ENCODE data around the gene SPRING1.
"Not testable (repeated sequence)": the region's sequence is repeated elsewhere in the genome, so short reads cannot be mapped to it uniquely, and the experiment has no call there.

Gene SPRING1

GRCh38 chr12:116737774-116738657 lies at the start of gene SPRING1, which contains the start of gene RNFT2:
TSS of gene SPRING1 (minus strand) at chr12:116738069. CDS start at chr12:116737900, 169 bp downstream.
TSS of gene RNFT2 (plus strand) at chr12:116738315. CDS start at chr12:116740498, 2,183 bp downstream.
- peak; percentile 98 for DNase-seq (ENCODE audit: low read depth)

DNA sequence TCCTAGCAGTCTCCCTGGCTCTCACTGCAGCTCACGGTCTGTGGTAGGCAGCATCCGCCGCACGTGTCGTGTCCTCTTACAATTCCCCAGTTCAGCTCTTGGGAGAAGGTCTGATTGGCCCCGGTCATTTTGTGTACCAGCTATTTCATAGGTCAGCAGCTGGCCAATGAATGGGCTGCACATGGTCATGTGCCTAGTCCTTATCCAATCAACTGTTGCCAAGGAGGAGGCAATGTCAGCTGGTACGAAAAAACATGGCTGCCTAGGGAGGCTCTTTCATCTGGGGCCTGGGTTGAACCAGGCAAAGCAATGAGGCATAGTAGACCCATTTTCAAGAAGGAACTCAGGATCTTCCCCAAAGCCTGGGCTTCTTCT lies 46.4 kb upstream of the SPRING1 start:
- DNase-seq (ENCODE audit: low read depth) = no peak

DNA sequence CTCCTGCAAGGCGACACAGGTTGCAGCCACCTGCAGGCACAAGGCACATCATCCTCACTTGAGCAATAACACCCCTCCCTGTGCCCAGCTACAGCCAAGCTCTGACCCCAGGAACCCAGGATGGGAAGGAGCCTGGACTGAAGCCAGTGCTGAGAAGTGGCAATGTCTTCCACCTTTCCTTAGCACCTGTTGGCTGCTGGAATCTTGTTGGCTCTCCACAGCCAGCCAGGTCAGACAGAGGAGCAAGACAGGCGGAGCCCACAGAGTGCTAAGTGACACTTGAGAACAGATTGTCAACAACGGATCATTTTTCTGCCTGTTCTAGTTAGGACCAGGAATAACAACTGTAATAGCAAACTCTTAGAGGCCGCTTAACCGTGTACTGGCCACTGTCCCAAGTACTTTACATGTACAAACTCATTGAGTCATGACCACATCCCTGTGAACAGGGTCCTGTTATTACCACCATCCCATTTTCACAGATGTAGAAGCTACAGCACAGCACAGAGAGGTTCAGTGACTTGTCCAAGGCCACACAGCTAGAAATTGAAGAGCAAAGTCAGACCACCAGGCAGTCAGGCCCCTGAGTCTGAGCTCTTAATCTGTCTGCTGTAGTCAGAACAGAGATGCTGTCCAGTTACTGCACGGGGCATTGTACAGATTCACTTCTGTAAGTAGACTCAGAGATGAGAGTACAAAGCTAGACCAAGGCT lies 45.8 kb upstream of the SPRING1 start:
- no peak for DNase-seq (ENCODE audit: low read depth)

DNA sequence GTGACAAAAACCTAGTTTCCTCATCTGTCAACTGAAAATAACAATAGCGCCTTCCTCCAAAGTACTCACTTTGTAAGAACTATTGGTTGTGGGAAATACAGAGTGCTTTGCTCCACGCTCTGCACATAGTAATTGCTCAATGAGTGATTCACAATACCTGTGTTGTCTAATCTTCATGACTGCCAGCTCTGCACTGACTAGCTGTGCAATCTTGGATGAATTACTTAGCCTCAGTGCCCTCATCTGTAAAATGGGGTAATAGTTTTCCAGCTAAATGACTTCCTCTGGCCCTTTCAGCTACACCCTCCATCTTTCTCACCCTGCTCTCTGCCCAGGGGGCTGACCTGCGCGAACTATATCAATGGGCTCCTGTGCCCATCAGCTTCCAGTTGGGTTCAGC lies 43.1 kb upstream of the SPRING1 start:
- DNase-seq (ENCODE audit: low read depth) = no peak

- no peak for DNase-seq (ENCODE audit: low read depth)
Measured at GRCh38 chr12:116779597-116779996, 41.7 kb upstream of the SPRING1 start.

- DNase-seq (ENCODE audit: low read depth) = no peak
Measured at GRCh38 chr12:116777245-116777644, 39.4 kb upstream of the SPRING1 start.

DNA sequence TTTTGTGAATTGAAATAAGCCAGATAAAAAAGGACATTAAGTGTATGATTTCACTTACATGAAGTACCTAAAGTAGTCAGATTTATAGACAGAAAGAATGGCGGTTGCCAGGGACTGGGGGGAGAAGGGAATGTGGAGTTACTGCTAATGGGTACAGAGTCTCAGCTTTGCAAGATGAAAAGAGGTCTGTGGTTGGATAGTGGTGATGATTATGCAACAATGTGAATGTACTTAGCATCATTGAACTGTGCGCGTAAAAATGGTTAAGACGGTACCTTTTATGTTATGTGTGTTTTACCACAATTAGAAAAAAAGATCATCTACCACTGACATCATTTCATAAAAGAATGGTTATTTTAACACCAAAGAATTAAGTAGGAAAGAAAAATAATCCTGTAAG lies 36.2 kb upstream of the SPRING1 start:
- DNase-seq (ENCODE audit: low read depth) = no peak

DNA sequence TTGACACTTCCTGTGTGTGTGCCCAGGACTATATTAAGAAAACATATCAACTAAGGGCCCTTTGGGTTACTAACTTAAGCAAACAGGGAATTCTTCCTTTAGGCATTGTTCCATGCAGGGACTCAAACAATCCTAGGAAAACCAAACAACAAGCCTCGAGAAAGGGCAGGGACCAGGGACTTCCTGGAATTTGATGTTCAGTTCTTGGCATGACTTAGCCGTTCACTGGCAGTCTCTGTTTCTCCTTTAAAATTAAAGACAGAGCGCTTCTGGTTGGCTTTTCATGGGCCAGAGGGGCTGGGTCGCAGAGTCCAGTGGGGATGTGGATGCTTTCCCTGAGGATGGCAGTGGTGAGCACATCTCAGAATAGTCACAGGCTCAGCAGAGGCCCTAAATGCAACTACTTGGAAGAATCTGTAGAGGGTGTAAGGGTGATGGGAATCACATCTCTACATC lies 35.4 kb upstream of the SPRING1 start:
- DNase-seq (ENCODE audit: low read depth) = no peak

GRCh38 chr12:116771651-116772050 lies 33.8 kb upstream of the SPRING1 start:
- DNase-seq (ENCODE audit: low read depth) = no peak

DNA sequence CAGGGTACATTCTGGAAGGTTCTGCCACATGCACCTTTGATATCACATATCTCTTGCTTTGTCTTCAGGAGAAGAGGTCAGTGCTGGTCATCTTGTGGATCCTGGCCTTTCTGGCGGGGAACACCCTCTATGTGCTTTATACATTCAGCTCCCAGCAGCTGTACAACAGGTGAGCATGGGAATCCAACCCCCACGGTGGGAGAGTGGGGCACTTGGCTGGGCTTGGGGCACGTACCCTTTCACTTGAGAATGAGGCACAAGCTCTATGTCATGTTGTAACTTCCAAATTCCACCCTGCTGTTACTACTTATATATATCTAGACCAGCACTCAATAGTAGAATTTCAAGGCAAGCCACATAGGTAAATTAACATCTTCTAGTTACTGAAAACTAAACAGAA lies 28.9 kb upstream of the SPRING1 start:
- DNase-seq (ENCODE audit: low read depth) = no peak

GRCh38 chr12:116766285-116766684 lies 28.4 kb upstream of the SPRING1 start:
- no peak for DNase-seq (ENCODE audit: low read depth)

DNA sequence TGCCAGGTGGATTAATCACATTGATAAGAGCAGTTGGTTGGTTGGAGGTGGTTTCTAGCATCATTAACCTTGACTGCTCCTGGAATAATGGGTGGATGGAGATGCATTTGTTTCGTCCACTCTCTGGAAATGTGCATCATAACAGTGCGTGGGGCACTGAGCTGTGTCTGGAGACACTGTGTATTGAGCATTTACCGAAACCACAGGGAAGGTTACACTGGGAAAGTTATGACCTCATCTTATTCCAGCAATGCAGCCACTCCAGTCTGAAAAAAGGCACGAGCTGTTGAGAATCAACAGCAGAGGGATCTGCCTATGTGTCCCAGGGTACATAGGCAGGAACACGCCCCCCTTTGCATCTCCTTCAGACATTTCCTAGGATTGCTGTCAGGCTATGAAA lies 27.4 kb upstream of the SPRING1 start:
- DNase-seq (ENCODE audit: low read depth) = no peak

GRCh38 chr12:116761499-116761898 lies 23.6 kb upstream of the SPRING1 start:
- no peak for DNase-seq (ENCODE audit: low read depth)

DNA sequence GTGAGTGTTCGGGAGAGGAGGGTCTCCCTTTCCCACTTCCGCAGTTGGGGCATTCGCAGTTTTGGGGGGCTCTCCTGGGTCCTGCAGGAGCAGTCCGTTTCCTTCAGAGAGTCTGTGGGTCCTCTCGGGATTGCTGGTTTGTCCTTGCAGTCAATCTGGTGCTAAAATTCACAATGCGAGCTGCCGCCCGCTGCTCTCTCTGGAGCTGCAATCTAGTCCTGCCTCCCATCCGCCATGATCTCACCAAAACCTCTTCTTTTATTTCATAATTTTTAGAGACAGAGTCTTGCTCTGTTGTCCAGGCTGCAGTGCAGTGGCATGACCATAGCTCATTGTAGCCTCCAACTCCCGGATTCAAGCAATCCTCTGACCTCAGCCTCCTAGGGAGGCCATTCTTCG lies 22.8 kb upstream of the SPRING1 start:
- no peak for DNase-seq (ENCODE audit: low read depth)

DNA sequence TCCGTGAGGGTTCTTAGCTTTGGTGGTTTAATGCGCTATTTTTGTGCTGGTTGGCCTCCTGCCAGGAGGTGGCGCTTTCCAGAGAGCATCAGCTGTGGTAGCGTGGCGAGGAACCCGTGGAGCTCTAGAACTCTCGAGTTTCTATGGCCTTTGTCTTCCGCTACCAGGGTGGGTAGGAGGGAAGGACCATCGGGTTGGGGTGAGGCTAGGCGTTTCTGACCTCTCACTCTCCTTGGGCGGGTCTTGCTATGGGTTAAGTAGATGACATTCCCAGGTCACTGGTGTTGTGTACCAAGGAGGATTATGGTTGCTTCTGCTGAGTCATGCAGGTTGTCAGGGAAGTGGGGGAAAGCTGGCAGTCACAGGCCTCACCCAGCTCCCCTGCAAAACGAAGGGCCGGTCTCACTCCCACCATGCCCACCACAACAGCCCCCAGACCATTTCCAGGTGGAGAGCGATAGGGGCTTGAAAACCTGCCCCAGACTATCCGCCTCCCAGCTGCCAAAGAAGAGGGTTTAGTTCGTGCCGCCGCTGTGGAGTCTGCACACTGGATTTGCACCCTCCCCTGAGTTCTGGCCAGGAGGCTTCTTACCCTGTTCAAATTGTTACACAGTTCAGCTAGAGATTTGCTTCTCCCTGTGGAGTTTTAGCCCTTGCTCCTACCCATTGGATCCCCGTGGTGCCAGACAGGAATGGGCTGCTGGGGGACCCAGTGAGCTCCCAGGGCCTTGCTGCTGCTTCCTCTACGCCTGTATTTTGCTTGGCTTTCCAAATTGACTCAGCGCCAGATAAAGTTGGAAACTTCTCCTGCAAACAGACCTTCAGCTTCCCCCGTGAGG lies 22.1 kb upstream of the SPRING1 start:
- DNase-seq (ENCODE audit: low read depth) = no peak

DNA sequence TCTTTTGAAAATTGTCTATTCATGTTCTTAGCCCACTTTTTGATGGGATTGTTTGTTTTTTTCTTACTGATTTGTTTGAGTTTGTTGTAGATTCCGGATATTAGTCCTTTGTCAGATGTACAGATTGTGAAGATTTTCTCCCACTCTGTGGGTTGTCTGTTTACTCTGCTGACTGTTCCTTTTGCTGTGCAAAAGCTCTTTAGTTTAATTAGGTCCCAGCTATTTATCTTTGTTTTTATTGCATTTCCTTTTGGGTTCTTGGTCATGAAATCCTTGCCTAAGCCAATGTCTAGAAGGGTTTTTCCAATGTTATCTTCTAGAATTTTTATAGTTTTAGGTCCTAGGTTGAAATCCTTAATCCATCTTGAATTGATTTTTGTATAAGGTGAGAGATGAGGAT lies 16.9 kb upstream of the SPRING1 start:
- DNase-seq (ENCODE audit: low read depth) = not testable (repeated sequence)

DNA sequence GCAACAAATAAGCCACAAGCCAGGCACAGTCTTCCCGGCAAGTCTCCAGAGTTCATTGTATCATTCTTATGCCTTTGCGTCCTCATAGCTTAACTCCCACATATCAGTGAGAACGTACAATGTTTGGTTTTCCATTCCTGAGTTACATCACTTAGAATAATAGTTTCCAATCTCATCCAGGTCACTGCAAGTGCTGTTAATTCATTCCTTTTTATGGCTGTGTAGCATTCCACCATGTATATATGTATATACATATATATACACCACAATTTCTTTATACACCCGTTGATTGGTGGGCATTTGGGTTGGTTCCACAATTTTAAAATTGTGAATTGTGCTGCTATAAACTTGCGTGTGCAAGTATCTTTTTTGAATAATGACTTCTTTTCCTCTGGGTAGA lies 16.2 kb upstream of the SPRING1 start:
- DNase-seq (ENCODE audit: low read depth) = not testable (repeated sequence)

DNA sequence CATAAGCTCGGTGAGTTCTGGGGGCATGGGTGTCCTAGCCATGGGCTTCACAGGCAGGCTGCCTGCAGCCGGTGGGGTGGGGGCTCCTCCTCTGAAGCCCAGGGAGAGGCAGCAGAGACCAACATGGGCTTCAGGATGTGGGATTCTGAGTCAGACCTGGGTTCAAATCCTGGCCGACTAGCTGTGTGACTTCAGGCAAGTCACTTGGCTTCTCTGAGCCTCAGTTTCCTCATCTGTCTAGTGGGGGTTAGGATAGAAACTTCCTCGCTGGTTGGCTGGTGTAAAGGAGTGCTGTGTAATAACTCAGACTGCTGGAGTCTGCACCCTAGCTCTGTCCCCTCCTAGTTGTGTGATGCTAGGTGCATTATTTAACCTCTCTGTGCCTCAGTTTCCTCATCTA lies 12.4 kb upstream of the SPRING1 start:
- DNase-seq (ENCODE audit: low read depth) = no peak

DNA sequence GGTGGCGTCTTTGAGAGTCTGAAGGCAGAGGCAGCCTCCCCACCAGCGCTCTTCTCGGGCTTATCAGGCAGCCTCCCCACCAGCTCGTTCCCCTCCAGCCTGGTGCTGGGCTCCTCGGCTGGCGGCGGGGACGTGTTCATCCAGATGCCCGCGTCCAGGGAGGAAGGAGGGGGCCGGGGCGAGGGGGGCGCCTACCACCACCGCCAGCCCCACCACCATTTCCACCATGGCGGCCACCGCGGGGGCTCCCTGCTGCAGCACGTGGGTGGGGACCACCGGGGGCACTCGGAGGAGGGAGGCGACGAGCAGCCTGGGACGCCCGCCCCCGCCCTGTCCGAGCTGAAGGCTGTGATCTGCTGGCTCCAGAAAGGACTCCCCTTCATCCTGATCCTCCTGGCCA lies 12.0 kb upstream of the SPRING1 start:
- DNase-seq (ENCODE audit: low read depth) = no peak

GRCh38 chr12:116745554-116745953 lies 7.7 kb upstream of the SPRING1 start:
- DNase-seq (ENCODE audit: low read depth) = no peak

- no peak for DNase-seq (ENCODE audit: low read depth)
Measured at GRCh38 chr12:116744766-116745165, 6.9 kb upstream of the SPRING1 start.

- not testable (repeated sequence) for DNase-seq (ENCODE audit: low read depth)
Measured at GRCh38 chr12:116742787-116743186, 4.9 kb upstream of the SPRING1 start.

All from stimulated activated CD8-positive, alpha-beta memory T cell treated with anti-CD3 and anti-CD28 coated beads, Interleukin-12 subunit alpha, Interleukin-12 subunit beta, amount 100 ng/mL, for 1 hour (primary cell).